ENCODE results near the gene TMEM132C. TPM values are rescaled to one million over a fixed set of nuclear protein-coding genes. Genes with fewer than 3 reads are reported as not detected.

Gene TMEM132C
- total RNA-seq (2022; extraction: Qiagen RNA extraction; ENCODE audit: low read depth), result not detected in 5 replicates

GRCh38 chr12:128267131-128267622, at the start of gene TMEM132C:
Gene TMEM132C, plus strand, starts transcription at chr12:128267170. Its CDS starts 233 bp downstream, at chr12:128267403.

